OCI-LY1 (cell line): ENCODE measurements around the gene TM4SF5.

Experiments
- EZH2 ChIP-seq: fragments of 200-600 bp; sonication (generic), shearing (Covaris generic); IDR thresholded peaks from 2 replicates; pipeline ENCODE4 v1.8.0; 2017; ENCODE audit warnings: borderline replicate concordance, mixed run types, mild to moderate bottlenecking, antibody characterized with exemption, low read length, moderate library complexity, mixed read lengths
- TF ChIP-seq, protein P1 (sequence below): fragments of 200-600 bp; sonication (generic), shearing (Covaris generic); IDR thresholded peaks from 2 replicates; pipeline ENCODE4 v1.5.1; 2017; ENCODE audit warnings: mild to moderate bottlenecking, antibody characterized with exemption, low read length, moderate library complexity, mixed read lengths

DNA sequence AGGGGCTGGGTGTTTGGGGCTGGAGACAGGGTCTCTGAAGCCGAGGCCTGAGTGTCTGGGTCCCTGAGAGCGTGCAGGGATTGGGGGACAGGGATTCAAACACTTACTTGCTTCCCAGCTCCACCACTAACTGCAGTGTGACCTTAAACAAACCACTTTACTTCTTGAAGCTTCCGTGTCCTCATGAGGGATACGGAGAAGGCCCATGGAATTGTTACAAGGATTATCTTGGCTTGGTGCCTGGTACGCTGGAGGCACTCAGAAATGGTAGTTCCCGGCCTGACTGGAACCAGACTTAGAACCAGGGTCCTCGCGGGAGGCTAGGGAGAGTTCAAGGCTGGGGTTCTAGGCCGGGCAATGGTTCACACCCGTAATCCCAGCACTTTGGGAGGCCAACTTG is 29.1 kb upstream of the TM4SF5 start:
- TF ChIP-seq, protein P1, sequence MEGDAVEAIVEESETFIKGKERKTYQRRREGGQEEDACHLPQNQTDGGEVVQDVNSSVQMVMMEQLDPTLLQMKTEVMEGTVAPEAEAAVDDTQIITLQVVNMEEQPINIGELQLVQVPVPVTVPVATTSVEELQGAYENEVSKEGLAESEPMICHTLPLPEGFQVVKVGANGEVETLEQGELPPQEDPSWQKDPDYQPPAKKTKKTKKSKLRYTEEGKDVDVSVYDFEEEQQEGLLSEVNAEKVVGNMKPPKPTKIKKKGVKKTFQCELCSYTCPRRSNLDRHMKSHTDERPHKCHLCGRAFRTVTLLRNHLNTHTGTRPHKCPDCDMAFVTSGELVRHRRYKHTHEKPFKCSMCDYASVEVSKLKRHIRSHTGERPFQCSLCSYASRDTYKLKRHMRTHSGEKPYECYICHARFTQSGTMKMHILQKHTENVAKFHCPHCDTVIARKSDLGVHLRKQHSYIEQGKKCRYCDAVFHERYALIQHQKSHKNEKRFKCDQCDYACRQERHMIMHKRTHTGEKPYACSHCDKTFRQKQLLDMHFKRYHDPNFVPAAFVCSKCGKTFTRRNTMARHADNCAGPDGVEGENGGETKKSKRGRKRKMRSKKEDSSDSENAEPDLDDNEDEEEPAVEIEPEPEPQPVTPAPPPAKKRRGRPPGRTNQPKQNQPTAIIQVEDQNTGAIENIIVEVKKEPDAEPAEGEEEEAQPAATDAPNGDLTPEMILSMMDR, result no peak
- TF ChIP-seq EZH2, result no peak
